ENCODE data around the gene CCDC87.
A peak's percentile ranks its signal among the peaks of the same experiment; 100 is the strongest.
"Not testable (repeated sequence)": the region's sequence is repeated elsewhere in the genome, so short reads cannot be mapped to it uniquely, and the experiment has no call there.

Gene CCDC87

DNA sequence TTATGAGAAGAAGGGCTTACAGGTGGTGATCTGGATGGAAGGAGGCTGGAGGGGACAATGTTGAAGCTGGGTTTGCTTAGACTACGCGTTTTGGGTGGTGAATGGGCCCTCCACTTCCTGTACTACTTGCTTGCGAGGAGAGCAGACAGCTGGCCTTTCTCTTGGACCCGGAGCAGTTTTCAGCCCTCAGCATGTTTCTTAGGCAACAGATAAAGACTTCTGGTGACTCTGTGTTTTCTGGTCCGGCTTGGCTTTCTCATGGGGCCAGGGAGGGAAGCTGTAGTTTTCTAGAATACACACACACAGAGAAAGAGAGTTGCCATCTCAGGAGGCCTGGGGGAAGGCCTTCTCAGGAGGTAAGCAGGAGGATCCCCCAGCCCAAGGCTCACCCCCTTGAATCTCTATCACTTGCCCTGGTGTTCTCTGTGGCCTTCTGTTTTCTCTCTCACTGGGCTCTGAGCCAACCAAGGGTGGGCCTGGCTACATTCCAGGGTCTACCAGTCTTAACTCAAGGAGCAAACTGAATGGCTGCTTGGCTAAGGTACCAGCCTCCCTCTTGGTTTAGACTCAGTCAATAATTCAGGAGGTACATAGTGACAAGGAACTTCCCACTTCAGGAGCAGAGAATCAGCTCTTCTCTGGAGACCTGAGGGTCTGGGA lies 2.5 kb upstream of the CCDC87 start:
- Histone ChIP-seq H3K36me3 (ENCODE audit: control insufficient read depth, insufficient read depth, low read length) (peaks cover 7% of the 10 kb centered on the region; the same call in 1 of the 2 replicates), H3K4me1 (ENCODE audit: control insufficient read depth, insufficient read depth, low read length) (peaks cover 5% of the 10 kb centered on the region; the same call in 1 of the 2 replicates), H3K27me3 (ENCODE audit: control insufficient read depth, insufficient read depth, low read length) (no peaks in the 10 kb centered on the region), H3K4me3 (ENCODE audit: low read length) (no peak overlapping the region), H3K9me3 (ENCODE audit: control insufficient read depth, insufficient read depth, low read length) (no peaks in the 10 kb centered on the region), H3K27ac (ENCODE audit: low read length) (no peak overlapping the region)
- no CpG with 5 or more reads among the region's 5 CpGs for WGBS (ENCODE audit: insufficient coverage, insufficient read length)
- no peak for DNase-seq (ENCODE audit: low read depth, low spot score)

DNA sequence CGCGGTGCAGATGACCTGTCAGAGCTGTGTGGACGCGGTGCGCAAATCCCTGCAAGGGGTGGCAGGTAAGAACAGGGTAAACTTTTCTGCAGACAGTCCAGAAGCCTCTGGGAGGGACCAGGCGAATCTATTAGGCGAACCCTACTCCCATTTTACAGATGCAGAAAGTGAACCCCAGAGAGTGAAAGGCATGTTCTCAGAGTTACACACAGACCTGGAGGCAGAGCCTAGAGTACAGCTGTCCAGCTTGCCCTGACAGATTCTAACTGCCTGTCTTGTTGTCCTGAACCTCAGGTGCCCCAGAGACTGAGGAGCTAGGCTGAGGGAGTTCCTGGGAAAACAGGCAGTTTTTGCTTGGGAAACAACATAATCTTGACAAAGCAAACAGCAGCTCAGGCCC lies 787 bp upstream of the CCDC87 start:
- no peak overlapping the region for H3K27ac ChIP-seq (ENCODE audit: low read length)
- WGBS (ENCODE audit: insufficient coverage, insufficient read length), result no CpG with 5 or more reads among the region's 7 CpGs
- peak overlapping the region; percentile 60; the same call in 1 of the 2 replicates for H3K4me3 ChIP-seq (ENCODE audit: low read length)

DNA sequence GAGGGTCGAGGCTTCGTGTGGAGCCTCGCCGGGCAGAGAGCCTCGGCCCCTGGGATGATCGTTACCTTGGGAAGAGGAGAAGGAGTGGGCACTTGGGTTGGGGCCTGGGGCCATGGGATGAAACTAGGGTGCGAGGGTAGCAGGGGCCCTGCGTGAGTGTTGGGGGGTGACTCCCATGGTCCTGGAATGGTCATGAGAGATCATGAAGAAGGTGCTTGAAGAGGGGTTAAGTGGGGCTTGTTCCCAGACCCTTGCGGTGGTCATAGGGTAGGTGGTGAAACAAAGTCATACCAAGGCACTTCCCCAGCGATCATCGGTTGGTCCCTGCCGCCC lies 406 bp upstream of the CCDC87 start:
- Histone ChIP-seq H3K36me3 (ENCODE audit: control insufficient read depth, insufficient read depth, low read length) (no peaks in the 10 kb centered on the region), H3K4me1 (ENCODE audit: control insufficient read depth, insufficient read depth, low read length) (peaks cover 5% of the 10 kb centered on the region; the same call in 1 of the 2 replicates), H3K27me3 (ENCODE audit: control insufficient read depth, insufficient read depth, low read length) (no peaks in the 10 kb centered on the region), H3K9me3 (ENCODE audit: control insufficient read depth, insufficient read depth, low read length) (no peaks in the 10 kb centered on the region), H3K27ac (ENCODE audit: low read length) (no peak overlapping the region), H3K4me3 (ENCODE audit: low read length) (peak overlapping the region; percentile 60)
- DNase-seq (ENCODE audit: low read depth, low spot score), result no peak
- no CpG with 5 or more reads among the region's 12 CpGs for WGBS (ENCODE audit: insufficient coverage, insufficient read length)

More for the DNA sequence above, 787 bp upstream of the CCDC87 start:
- Histone ChIP-seq H3K4me1 (ENCODE audit: control insufficient read depth, insufficient read depth, low read length) (peaks cover 5% of the 10 kb centered on the region; the same call in 1 of the 2 replicates), H3K9me3 (ENCODE audit: control insufficient read depth, insufficient read depth, low read length) (no peaks in the 10 kb centered on the region), H3K27me3 (ENCODE audit: control insufficient read depth, insufficient read depth, low read length) (no peaks in the 10 kb centered on the region), H3K36me3 (ENCODE audit: control insufficient read depth, insufficient read depth, low read length) (no peaks in the 10 kb centered on the region)
- no peak for DNase-seq (ENCODE audit: low read depth, low spot score)

DNA sequence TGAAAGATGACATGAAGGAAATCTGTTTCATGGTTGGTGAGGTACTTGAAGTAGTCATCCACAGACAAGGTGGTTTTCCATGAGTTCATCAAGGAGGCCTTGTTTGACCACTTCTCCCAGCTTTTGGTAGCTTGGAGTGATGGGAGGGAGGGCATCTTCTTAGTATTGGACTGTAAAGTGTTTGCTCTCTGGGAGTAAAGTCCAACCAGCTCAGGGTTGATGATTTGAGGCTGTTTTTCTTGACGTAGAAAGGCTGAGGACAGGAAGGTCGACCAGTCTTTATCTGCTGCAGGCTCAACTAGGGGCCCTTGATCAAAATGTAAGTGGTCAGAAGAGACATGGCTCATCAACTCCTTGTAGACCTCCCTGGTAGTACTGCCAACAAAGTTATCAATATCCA lies 1.7 kb downstream of the CCDC87 start:
- Histone ChIP-seq H3K4me1 (ENCODE audit: control insufficient read depth, insufficient read depth, low read length) (peaks cover 5% of the 10 kb centered on the region; the same call in 1 of the 2 replicates), H3K27ac (ENCODE audit: low read length) (no peak overlapping the region), H3K27me3 (ENCODE audit: control insufficient read depth, insufficient read depth, low read length) (no peaks in the 10 kb centered on the region), H3K9me3 (ENCODE audit: control insufficient read depth, insufficient read depth, low read length) (no peaks in the 10 kb centered on the region), H3K36me3 (ENCODE audit: control insufficient read depth, insufficient read depth, low read length) (no peaks in the 10 kb centered on the region), H3K4me3 (ENCODE audit: low read length) (no peak overlapping the region)
- no CpG with 5 or more reads among the region's 2 CpGs for WGBS (ENCODE audit: insufficient coverage, insufficient read length)
- DNase-seq (ENCODE audit: low read depth, low spot score), result no peak

DNA sequence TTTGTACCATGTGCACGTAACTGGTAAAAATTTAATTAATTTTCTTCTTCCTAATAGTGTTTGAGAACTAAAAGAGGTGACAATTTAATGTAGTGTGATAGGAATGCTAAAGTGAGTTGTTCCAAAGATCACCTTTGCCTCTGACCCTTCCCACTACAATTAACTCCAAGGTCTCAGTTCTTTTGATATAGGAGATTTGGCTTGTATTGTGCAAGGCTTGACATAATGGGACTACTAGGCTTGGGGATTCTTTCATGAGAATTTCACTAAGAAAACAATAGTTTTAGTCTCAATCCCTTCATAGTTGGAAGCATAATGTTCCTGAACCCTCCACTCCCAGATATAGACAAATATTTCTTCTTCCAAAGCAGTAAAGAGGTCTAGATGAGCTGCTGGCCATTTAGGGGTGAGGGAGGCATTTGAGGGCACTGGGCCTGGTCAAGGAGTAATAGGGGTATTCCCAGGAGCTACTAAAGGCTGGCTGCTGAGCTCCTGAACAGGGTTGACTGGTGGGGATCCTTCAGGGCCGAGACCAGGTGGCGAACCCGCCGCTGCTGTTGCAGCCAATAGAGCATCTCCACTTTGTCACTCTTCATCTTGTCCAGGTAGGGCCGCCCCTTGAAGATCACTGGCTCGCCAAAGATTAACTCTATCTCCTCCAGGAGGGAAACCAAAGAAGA lies 2.7 kb downstream of the CCDC87 start:
- H3K4me3 ChIP-seq (ENCODE audit: low read length), result no peak overlapping the region
- no peak for DNase-seq (ENCODE audit: low read depth, low spot score)
- H3K27me3 ChIP-seq (ENCODE audit: control insufficient read depth, insufficient read depth, low read length), result no peaks in the 10 kb centered on the region
- no peaks in the 10 kb centered on the region for H3K36me3 ChIP-seq (ENCODE audit: control insufficient read depth, insufficient read depth, low read length)
- H3K4me1 ChIP-seq (ENCODE audit: control insufficient read depth, insufficient read depth, low read length), result peaks cover 5% of the 10 kb centered on the region; the same call in 1 of the 2 replicates
- no CpG with 5 or more reads among the region's 7 CpGs for WGBS (ENCODE audit: insufficient coverage, insufficient read length)
- H3K9me3 ChIP-seq (ENCODE audit: control insufficient read depth, insufficient read depth, low read length), result no peaks in the 10 kb centered on the region
- H3K27ac ChIP-seq (ENCODE audit: low read length), result no peak overlapping the region

DNA sequence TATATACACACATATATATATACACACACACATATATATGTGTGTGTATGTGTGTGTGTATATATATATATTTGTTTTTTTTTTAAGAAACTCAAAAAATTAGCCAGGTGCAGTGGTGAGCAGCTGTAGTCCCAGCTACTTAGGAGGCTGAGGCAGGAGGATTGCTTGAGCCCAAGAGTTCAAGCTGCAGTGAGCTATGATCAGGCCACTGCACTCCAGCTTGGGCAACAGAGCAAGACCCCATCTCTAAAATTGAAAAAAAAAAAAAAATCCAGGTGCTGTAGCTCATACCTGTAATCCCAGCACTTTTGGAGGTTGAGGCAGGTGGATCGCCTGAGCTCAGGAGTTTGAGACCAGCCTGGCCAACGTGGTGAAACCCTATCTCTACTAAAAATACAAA lies 3.5 kb downstream of the CCDC87 start:
- no CpG with 5 or more reads among the region's 2 CpGs for WGBS (ENCODE audit: insufficient coverage, insufficient read length)
- not testable (repeated sequence) for H3K36me3 ChIP-seq (ENCODE audit: control insufficient read depth, insufficient read depth, low read length); H3K27me3 ChIP-seq (ENCODE audit: control insufficient read depth, insufficient read depth, low read length); DNase-seq (ENCODE audit: low read depth, low spot score); H3K4me3 ChIP-seq (ENCODE audit: low read length); H3K4me1 ChIP-seq (ENCODE audit: control insufficient read depth, insufficient read depth, low read length); H3K9me3 ChIP-seq (ENCODE audit: control insufficient read depth, insufficient read depth, low read length); H3K27ac ChIP-seq (ENCODE audit: low read length)

DNA sequence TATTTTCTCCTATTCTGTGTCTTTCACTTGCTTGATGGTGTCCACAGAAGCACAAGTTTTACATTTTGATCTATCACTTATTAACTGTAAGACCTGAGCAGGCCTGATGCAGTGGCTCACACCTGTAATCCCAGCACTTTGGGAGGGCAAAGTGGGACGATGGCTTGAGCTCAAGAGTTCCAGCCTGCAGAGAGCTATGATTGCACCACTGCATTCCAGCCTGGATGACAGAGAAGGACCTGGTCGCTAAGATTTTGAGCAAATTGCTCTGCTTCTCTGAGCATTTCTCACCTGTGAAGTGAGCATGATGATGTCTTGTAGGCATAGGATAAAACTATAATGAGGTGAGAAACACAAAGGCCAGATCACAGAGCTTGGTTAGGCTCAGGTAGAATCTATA lies 6.7 kb downstream of the CCDC87 start:
- Histone ChIP-seq H3K27ac (ENCODE audit: low read length) (no peak overlapping the region), H3K4me1 (ENCODE audit: control insufficient read depth, insufficient read depth, low read length) (no peaks in the 10 kb centered on the region), H3K36me3 (ENCODE audit: control insufficient read depth, insufficient read depth, low read length) (no peaks in the 10 kb centered on the region), H3K4me3 (ENCODE audit: low read length) (no peak overlapping the region), H3K27me3 (ENCODE audit: control insufficient read depth, insufficient read depth, low read length) (no peaks in the 10 kb centered on the region), H3K9me3 (ENCODE audit: control insufficient read depth, insufficient read depth, low read length) (no peaks in the 10 kb centered on the region; the same call in 1 of the 2 replicates)
- no peak for DNase-seq (ENCODE audit: low read depth, low spot score)
- WGBS (ENCODE audit: insufficient coverage, insufficient read length), result no CpG with 5 or more reads among the region's 2 CpGs

DNA sequence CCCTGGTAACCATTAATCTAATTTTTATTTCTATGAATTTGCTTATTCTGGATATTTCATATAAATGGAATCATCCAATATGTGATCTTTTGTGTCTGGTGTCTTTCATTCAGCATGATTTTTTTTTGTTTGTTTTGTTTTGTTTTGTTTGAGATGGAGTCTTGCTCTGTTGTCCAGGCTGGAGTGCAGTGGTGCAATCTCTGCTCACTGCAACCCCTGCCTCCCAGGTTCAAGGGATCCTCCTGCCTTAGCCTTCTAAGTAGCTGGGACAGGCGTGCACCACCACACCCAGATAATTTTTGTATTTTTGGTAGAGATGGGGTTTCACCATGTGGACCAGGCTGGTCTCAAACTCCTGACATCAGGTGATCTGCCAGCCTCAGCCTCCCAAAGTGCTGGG lies 7.4 kb downstream of the CCDC87 start:
- not testable (repeated sequence) for H3K4me1 ChIP-seq (ENCODE audit: control insufficient read depth, insufficient read depth, low read length); H3K4me3 ChIP-seq (ENCODE audit: low read length); H3K9me3 ChIP-seq (ENCODE audit: control insufficient read depth, insufficient read depth, low read length); H3K27ac ChIP-seq (ENCODE audit: low read length); DNase-seq (ENCODE audit: low read depth, low spot score); H3K36me3 ChIP-seq (ENCODE audit: control insufficient read depth, insufficient read depth, low read length); H3K27me3 ChIP-seq (ENCODE audit: control insufficient read depth, insufficient read depth, low read length)
- WGBS (ENCODE audit: insufficient coverage, insufficient read length), result no CpG with 5 or more reads among the region's 1 CpG

DNA sequence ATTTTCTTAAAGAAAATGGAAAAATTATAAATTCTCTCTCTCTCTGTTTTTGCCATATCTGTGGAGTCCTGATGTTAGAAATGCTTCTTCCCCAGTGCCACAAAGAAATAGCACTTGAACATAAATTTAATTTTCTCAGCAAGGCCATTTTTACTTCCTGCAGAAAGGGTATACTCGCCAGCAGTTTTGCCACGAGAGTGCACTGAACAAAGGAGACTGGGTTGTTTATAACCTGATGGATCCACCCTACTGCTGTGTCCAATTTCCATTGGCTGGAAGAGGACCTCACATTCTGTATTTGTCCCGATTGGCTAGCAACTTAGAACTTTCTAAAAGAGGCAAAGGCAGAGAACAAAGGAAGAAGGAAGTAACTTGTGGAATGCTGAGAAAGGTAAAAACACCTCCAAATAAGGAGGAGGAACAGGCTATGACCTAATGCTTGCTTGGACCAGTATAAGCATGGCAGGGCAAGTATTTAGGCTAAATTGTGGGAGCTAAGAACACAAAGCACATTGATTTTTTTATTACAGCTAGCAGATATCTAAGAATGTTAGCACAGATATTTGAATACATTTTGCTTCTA lies 10.2 kb downstream of the CCDC87 start:
- H3K27me3 ChIP-seq (ENCODE audit: control insufficient read depth, insufficient read depth, low read length); H3K4me3 ChIP-seq (ENCODE audit: low read length); H3K4me1 ChIP-seq (ENCODE audit: control insufficient read depth, insufficient read depth, low read length); H3K36me3 ChIP-seq (ENCODE audit: control insufficient read depth, insufficient read depth, low read length); H3K9me3 ChIP-seq (ENCODE audit: control insufficient read depth, insufficient read depth, low read length); H3K27ac ChIP-seq (ENCODE audit: low read length); DNase-seq (ENCODE audit: low read depth, low spot score): not testable (repeated sequence)
- no CpG with 5 or more reads among the region's 3 CpGs for WGBS (ENCODE audit: insufficient coverage, insufficient read length)

DNA sequence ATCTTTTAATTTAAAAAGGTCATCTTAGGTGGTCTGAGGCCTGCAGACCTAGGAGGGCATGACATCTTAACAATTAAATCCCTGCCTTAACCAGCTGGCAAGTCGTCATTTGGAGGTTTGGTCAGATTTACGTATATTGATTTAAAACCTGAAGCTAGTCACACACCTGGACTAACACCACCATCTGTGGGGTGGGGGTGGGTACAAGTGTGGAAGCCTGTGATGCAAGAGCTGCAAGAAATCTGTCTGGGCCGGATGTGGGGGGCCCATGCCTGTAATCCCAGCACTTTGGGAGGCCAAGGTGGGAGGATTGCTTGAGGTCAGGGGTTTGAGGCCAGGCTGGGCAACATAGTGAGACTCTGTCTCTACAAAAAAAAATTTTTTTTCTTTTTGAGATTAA lies 11.6 kb downstream of the CCDC87 start:
- WGBS (ENCODE audit: insufficient coverage, insufficient read length), result no CpG with 5 or more reads among the region's 3 CpGs
- H3K27ac ChIP-seq (ENCODE audit: low read length), result no peak overlapping the region
- no peak for DNase-seq (ENCODE audit: low read depth, low spot score)

More for the DNA sequence above, 11.6 kb downstream of the CCDC87 start:
- no peaks in the 10 kb centered on the region for H3K27me3 ChIP-seq (ENCODE audit: control insufficient read depth, insufficient read depth, low read length)
- H3K36me3 ChIP-seq (ENCODE audit: control insufficient read depth, insufficient read depth, low read length), result no peaks in the 10 kb centered on the region
- H3K9me3 ChIP-seq (ENCODE audit: control insufficient read depth, insufficient read depth, low read length), result no peaks in the 10 kb centered on the region; the same call in 1 of the 2 replicates
- no peak overlapping the region for H3K4me3 ChIP-seq (ENCODE audit: low read length)
- H3K4me1 ChIP-seq (ENCODE audit: control insufficient read depth, insufficient read depth, low read length), result no peaks in the 10 kb centered on the region
